HG02852 (cell line): ENCODE results near the gene GDI2.

Experiments used
- ATAC-seq: cut with Tn5 transposase; IDR thresholded peaks from one replicate; pipeline ENCODE4 v1.9.1; 2021; ENCODE audit warnings: mild to moderate bottlenecking, moderate library complexity; ENCODE audit not compliant: unreplicated experiment

GDI2 gene

GRCh38 chr10:5746197-5746596 is 67.0 kb downstream of the GDI2 start:
- ATAC-seq, result no peak

DNA sequence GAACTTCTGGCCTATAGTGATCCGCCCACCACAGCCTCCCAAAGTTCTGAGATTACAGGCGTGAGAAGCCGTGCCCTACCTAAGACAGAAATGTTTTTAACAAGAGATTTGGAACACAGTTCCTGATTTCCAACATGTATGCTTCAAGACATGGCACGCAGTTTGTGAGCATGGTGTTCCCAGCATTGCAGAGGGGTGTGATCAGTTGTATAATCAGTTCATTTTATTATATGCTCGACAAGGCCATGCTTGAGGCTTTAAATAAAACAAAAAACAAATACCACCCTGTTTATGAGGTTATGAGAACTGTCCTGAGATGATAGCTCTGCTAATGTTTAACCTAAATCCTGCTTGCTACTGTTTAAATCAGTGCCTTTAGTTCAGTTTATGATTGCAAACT is 68.4 kb downstream of the GDI2 start:
- no peak for ATAC-seq

DNA sequence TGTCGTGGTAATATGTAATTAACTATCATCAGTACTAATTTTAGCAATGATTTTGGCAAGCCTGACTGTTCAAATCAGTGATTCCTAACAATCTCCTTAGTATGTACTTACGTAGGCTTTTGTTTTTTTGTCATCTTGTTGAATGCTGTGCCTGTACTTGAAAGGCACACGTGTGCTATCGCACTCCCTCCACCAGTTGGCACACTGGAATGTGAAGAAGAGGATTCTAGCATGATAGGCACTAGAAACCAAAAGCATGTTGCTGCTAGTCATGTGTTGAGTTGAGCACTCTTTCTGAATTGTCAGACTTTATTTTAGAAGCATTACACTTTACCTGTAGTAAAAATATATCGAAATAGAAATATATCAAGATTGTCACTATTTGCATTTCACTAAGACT is 69.5 kb downstream of the GDI2 start:
- ATAC-seq, result no peak

GRCh38 chr10:5742116-5742515 is 71.1 kb downstream of the GDI2 start:
- ATAC-seq, result no peak

DNA sequence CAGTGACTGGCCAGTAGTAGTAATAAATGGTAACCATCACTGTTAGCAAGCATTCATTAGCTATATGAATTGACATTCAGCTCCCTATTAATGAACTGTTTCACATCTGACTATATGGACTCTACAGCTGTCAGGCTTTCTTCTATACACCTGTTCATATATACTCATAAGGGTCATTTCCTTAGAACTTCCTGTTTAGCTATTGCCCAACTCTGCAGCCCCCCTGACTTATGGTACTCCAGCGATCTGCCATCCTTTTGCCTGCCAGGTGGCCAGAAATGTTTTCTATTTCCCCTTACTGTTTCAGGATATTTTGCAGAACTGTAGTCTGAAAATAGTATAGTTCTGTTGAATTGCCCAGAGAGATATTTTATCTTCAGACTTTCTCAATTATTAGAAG is 72.0 kb downstream of the GDI2 start:
- ATAC-seq, result no peak

- ATAC-seq, result no peak
These were observed 74.8 kb downstream of the GDI2 start for GRCh38 chr10:5738427-5738826.

GRCh38 chr10:5737352-5737751 is 75.9 kb downstream of the GDI2 start:
- ATAC-seq, result no peak

DNA sequence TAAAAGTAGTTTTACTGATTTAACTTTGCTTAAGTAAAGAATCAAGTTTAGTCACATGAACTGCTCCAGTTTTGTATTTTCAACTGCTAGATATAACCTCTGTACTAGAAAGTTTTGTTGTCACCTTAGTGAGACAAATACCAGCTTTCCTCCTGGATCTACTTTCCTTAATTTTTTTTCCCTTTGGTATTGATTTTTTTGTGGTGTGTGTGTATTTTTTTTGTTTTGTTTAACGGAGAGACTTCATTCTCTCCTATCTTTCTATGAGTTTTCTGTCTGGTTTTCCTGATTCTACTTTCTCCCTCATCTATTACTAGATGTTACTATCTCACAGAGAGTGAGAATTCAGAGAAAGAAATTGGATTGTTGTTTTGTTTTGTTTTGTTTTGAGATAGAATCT is 76.6 kb downstream of the GDI2 start:
- no peak for ATAC-seq

DNA sequence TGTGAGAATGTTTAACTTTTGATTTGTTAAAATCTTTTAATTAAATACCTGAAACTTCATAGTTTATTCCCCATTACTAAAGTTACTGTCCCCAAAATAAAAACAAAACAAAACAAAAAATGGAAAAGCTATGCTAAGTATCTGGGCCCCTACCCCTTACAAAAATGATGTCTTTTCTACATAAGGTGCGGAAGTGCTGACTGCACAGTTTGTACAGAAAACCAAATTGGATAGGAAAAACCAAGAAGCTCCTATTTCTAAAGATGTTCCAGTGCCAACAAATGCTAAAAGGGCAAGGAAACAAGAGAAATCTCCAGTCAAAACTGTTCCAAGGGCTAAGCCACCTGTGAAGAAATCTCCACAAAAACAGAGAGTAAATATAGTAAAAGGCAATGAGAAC is 78.1 kb downstream of the GDI2 start:
- no peak for ATAC-seq

GRCh38 chr10:5732141-5732540 is 81.1 kb downstream of the GDI2 start:
- ATAC-seq, result no peak

DNA sequence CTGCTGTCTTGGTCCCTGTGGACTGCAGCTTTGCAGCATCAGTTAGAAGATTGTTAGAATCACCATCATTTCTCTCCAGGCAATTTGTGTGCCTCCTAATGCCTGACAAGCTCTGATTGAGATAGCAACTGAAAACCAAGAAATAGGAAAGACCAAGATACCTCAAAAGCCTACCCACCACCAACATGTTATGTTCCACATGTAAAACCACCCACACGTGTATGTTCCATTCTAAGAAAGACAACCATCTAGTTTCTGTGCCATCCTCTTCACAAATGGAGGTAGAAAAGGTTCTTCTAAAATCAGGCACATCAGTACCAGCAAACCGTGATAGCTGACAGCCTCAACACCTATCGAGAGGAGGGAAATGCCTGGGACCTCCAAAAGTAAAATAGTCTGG is 81.7 kb downstream of the GDI2 start:
- no peak for ATAC-seq

DNA sequence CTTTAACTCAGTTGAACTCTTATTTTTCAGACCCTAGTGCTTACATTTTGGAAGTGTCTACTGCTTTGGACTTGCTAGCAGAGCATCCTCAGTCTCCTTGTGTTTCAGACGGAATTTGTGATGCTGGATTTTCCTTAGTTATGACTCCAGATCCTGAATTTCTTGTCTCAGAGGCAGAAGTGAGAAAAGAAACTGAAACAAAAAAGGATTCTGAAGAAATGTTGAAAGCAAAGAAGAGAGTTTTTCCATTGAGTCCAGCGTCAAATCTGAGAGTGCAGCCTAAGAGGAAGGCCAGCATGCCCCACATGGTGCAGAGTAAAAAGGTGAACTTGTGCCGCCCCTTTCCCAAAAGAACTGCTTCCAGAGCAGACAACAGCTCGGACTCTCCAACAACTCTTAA is 82.5 kb downstream of the GDI2 start:
- no peak for ATAC-seq

GRCh38 chr10:5723692-5724091 is 89.5 kb downstream of the GDI2 start:
- no peak for ATAC-seq

- ATAC-seq, result no peak
These were observed 93.1 kb downstream of the GDI2 start for GRCh38 chr10:5720182-5720581.

DNA sequence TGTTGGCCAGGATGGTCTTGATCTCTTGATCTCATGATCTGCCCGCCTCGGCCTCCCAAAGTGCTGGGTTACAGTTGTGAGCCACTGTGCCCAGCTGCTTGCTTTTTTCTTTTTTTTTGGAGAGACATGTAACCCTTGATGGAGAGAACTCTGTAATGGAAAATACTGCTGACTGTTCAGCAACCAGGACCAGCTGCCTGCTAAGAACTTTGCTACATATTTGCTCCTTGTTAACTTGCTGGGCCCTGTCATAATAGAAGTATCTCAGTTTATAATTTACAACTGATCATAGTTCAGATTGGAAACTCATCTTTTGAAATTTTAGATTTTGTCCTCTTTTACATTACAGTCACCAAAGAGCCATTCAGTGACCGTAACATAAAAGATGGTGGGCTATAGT is 93.7 kb downstream of the GDI2 start:
- no peak for ATAC-seq
